SK-N-SH (cell line): ENCODE measurements around the gene CXCR3. TPM values are rescaled to one million over a fixed set of nuclear protein-coding genes. Genes with fewer than 3 reads are reported as not detected.
A peak's percentile ranks its signal among the peaks of the same experiment; 100 is the strongest.

ENCODE experiments used
- CTCF ChIA-PET: fragments of 300-600, 350-600 bp; formaldehyde crosslinking; extraction: SDS; loops from one replicate; lab custom pipeline; 2021; lab: Yijun Ruan, JAX
- POLR2A ChIA-PET: fragments of 350-600 bp; sonication (Branson Sonifier 250); formaldehyde crosslinking; extraction: SDS; loops from one replicate; lab custom pipeline; 2020; ENCODE audit warnings: antibody characterized with exemption, inconsistent platforms; lab: Yijun Ruan, JAX
- DNase-seq: peaks from one replicate; pipeline ENCODE4 v3.0.0; 2012
- H2AFZ ChIP-seq: fragments of 200-600 bp; sonication (generic); 2 replicates; pipeline ENCODE4 v1.8.1; 2016; ENCODE audit warnings: antibody characterized with exemption, mild to moderate bottlenecking, low read depth
- H3F3A ChIP-seq: fragments of 200-600 bp; sonication (generic); replicated peaks from 2 replicates; pipeline ENCODE3; 2016; ENCODE audit warnings: antibody characterized with exemption, mild to moderate bottlenecking; ENCODE audit not compliant: insufficient read depth
- H3K27ac ChIP-seq, 2 experiments: fragments of 200-500 bp in 1 of 2; fragments of 200-600 bp in 1 of 2; sonication (Bioruptor generic) in 1 of 2; sonication (generic), shearing (Covaris generic) in 1 of 2; 2 replicates each; pipeline versions ENCODE4 v1.5.1 to v1.6.1; 2014 to 2016; ENCODE audit warnings: low read depth in 2 of 2, inconsistent platforms in 1 of 2, low read length in 1 of 2, mild to moderate bottlenecking in 1 of 2, mixed read lengths in 1 of 2
- H3K27me3 ChIP-seq: fragments of 200-600 bp; sonication (generic), shearing (Covaris generic); 2 replicates; pipeline ENCODE4 v1.6.1; 2016; ENCODE audit warnings: mixed run types; ENCODE audit not compliant: insufficient read depth
- H3K36me3 ChIP-seq, 2 experiments: fragments of 200-500 bp in 1 of 2; fragments of 200-600 bp in 1 of 2; sonication (Bioruptor generic) in 1 of 2; sonication (generic) in 1 of 2; replicated peaks in 1 of 2; 2 replicates each; pipeline versions ENCODE3 to v1.5.1; 2014 to 2016; ENCODE audit warnings: low read length in 1 of 2, mild to moderate bottlenecking in 1 of 2; ENCODE audit not compliant: insufficient read depth in 2 of 2, control insufficient read depth in 1 of 2
- H3K4me1 ChIP-seq, 2 experiments: fragments of 200-500 bp in 1 of 2; fragments of 200-600 bp in 1 of 2; sonication (Bioruptor generic) in 1 of 2; sonication (generic), shearing (Covaris generic) in 1 of 2; 2 replicates each; pipeline versions ENCODE4 v1.5.1 to v1.6.1; 2014 to 2016; ENCODE audit warnings: low read depth in 1 of 2, low read length in 1 of 2, mixed run types in 1 of 2; ENCODE audit not compliant: insufficient read depth in 2 of 2, control insufficient read depth in 1 of 2
- H3K4me2 ChIP-seq: fragments of 200-600 bp; sonication (generic), shearing (Covaris generic); 2 replicates; pipeline ENCODE4 v1.6.1; 2017; ENCODE audit warnings: mixed run types
- H3K4me3 ChIP-seq, 2 experiments: fragments of 200-500 bp in 1 of 2; fragments of 200-600 bp in 1 of 2; sonication (Bioruptor generic) in 1 of 2; sonication (generic), shearing (Covaris generic) in 1 of 2; 2 replicates each; pipeline versions ENCODE4 v1.5.1 to v1.8.1; 2014 to 2016; ENCODE audit warnings: low read depth in 2 of 2, inconsistent platforms in 1 of 2, low read length in 1 of 2, mild to moderate bottlenecking in 1 of 2, mixed read lengths in 1 of 2, moderate library complexity in 1 of 2
- H3K79me2 ChIP-seq: fragments of 200-600 bp; sonication (generic); 2 replicates; pipeline ENCODE4 v1.8.1; 2017; ENCODE audit warnings: mild to moderate bottlenecking; ENCODE audit not compliant: insufficient read depth
- H3K9ac ChIP-seq: fragments of 200-600 bp; sonication (generic); 2 replicates; pipeline ENCODE4 v1.6.1; 2017; ENCODE audit warnings: mixed run types
- H3K9me2 ChIP-seq: fragments of 200-600 bp; sonication (generic); 2 replicates; pipeline ENCODE4 v1.6.1; 2017; ENCODE audit warnings: mixed run types
- H3K9me3 ChIP-seq: fragments of 200-600 bp; sonication (generic); 2 replicates; pipeline ENCODE4 v1.6.1; 2017; ENCODE audit warnings: mixed run types, mild to moderate bottlenecking, moderate library complexity
- H4K20me1 ChIP-seq: fragments of 200-600 bp; sonication (generic); 2 replicates; pipeline ENCODE4 v1.6.1; 2017; ENCODE audit warnings: mild to moderate bottlenecking, mixed run types; ENCODE audit not compliant: insufficient read depth
- CHD2 ChIP-seq: fragments of 150-350 bp; IDR thresholded peaks from 2 replicates; pipeline ENCODE4 v1.6.1; 2018; ENCODE audit warnings: low read length; ENCODE audit not compliant: partially characterized antibody
- EP300 ChIP-seq, 2 experiments: IDR thresholded peaks; 2 replicates each; pipeline versions ENCODE4 v1.4.0 to v1.6.1; 2012; ENCODE audit warnings: borderline replicate concordance in 1 of 2, low read depth in 1 of 2, low read length in 1 of 2
- EZH2phosphoT487 ChIP-seq: fragments of 200-600 bp; sonication (generic); IDR thresholded peaks from 2 replicates; pipeline ENCODE4 v1.6.1; 2017; ENCODE audit warnings: low read depth, mixed run types, mild to moderate bottlenecking, antibody characterized with exemption, moderate library complexity, borderline replicate concordance
- FOXJ3 ChIP-seq: sonication (generic); formaldehyde crosslinking; IDR thresholded peaks from 2 replicates; pipeline ENCODE4 v1.5.1; 2020; ENCODE audit warnings: mild to moderate bottlenecking, missing genetic modification reagents
- FOXM1 ChIP-seq: IDR thresholded peaks from 2 replicates; pipeline ENCODE4 v1.4.0; 2012; ENCODE audit warnings: low read depth, mild to moderate bottlenecking
- IRF3 ChIP-seq: fragments of 150-350 bp; IDR thresholded peaks from 2 replicates; pipeline ENCODE4 v1.6.1; 2016; ENCODE audit warnings: mild to moderate bottlenecking, low read depth, low read length
- NFIC ChIP-seq: IDR thresholded peaks from 2 replicates; pipeline ENCODE4 v1.4.0; 2012; ENCODE audit warnings: borderline replicate concordance
- RCOR1 ChIP-seq: fragments of 150-350 bp; IDR thresholded peaks from 2 replicates; pipeline ENCODE4 v1.6.1; 2017; ENCODE audit warnings: antibody characterized with exemption, low read length
- TCF12 ChIP-seq: IDR thresholded peaks from 2 replicates; pipeline ENCODE4 v1.4.0; 2012
- TEAD4 ChIP-seq: IDR thresholded peaks from 2 replicates; pipeline ENCODE4 v1.4.0; 2012; ENCODE audit warnings: mild to moderate bottlenecking, borderline replicate concordance; ENCODE audit not compliant: insufficient read depth
- USF1 ChIP-seq: IDR thresholded peaks from 2 replicates; pipeline ENCODE4 v1.4.0; 2012; ENCODE audit warnings: low read depth, borderline replicate concordance
- ZBTB33 ChIP-seq: IDR thresholded peaks from 2 replicates; pipeline ENCODE4 v1.4.0; 2012; ENCODE audit warnings: low read depth, borderline replicate concordance
- whole genome bisulfite sequencing: methylation state at CpG from one replicate; pipeline ENCODE4 v1.1.6; 2017; ENCODE audit warnings: low lambda C conversion rate; 5-methylcytosine and 5-hydroxymethylcytosine counted together
- polyA plus RNA-seq, 3 experiments: library from polyadenylated mRNA; depleted of rRNA; stranded (reverse); fragments of >200 nt; gene quantifications; 2 replicates each; pipeline ENCODE4 v1.2.3, GENCODE V29; 2012

Gene CXCR3
- polyA plus RNA-seq, 1 of the 3 experiments (the other 2 are of a cell fraction), result not detected

- Histone ChIP-seq H3K4me1 (0 out of 4 replicates have a peak, but pooled peaks cover 0 to 4% of the 10 kb centered on the region in 2 experiments), H3K27ac (no peak overlapping the region; a peak in 1 of 4 replicates), H3K9me2 (no peaks in the 10 kb centered on the region), H3K9ac (no peak overlapping the region), H3K79me2 (no peaks in the 10 kb centered on the region), H3K27me3 (no peaks in the 10 kb centered on the region), H3K4me3 (no peak overlapping the region), H4K20me1 (no peaks in the 10 kb centered on the region), H3F3A (no peaks in the 10 kb centered on the region), H3K36me3 (no peaks in the 10 kb centered on the region)
- ChIA-PET CTCF (no interaction called here), POLR2A (no interaction called here)
- TF ChIP-seq USF1 (no peak), IRF3 (no peak), TEAD4 (no peak)
- TF ChIP-seq, all 33 proteins: peak for 0
- no peak overlapping the region for H2AFZ ChIP-seq
- H3K9me3 ChIP-seq, result no peaks in the 10 kb centered on the region
- no peak for DNase-seq
- peak overlapping the region; percentile 69 for H3K4me2 ChIP-seq
- 30% methylated on average over 4 of the region's 4 CpGs for WGBS
Observed at GRCh38 chrX:71637848-71638247, 19.5 kb upstream of the CXCR3 start.

GRCh38 chrX:71637253-71637618 is 18.9 kb upstream of the CXCR3 start:
- no peaks in the 10 kb centered on the region for H3K36me3 ChIP-seq
- WGBS, result 47% methylated on average over 3 of the region's 3 CpGs
- no peak overlapping the region for H3K4me3 ChIP-seq
- ChIA-PET POLR2A (no interaction called here), CTCF (interaction anchor here (0.6 kb wide), 1 partner anchor 494 kb away, joined by 3 read pairs; no protein-coding TSS in a partner anchor)
- no peaks in the 10 kb centered on the region for H3K79me2 ChIP-seq
- no peak overlapping the region for H2AFZ ChIP-seq
- H4K20me1 ChIP-seq, result no peaks in the 10 kb centered on the region
- no peak overlapping the region for H3K9ac ChIP-seq
- H3K4me2 ChIP-seq, result no peak overlapping the region
- H3K4me1 ChIP-seq, result 0 out of 4 replicates have a peak, but pooled peaks cover 0 to 4% of the 10 kb centered on the region in 2 experiments
- H3K27ac ChIP-seq, result no peak overlapping the region
- no peaks in the 10 kb centered on the region for H3K9me2 ChIP-seq
- no peak for DNase-seq
- H3K9me3 ChIP-seq, result no peaks in the 10 kb centered on the region
- no peaks in the 10 kb centered on the region for H3F3A ChIP-seq
- no peaks in the 10 kb centered on the region for H3K27me3 ChIP-seq
- TF ChIP-seq ZBTB33, result no peak
- TF ChIP-seq IRF3, result no peak
- no peak for TF ChIP-seq CHD2
- TF ChIP-seq FOXM1, result no peak
- no peak for TF ChIP-seq NFIC
- no peak for TF ChIP-seq EP300 (IDR thresholded peaks at IDR 0.05; ENCODE audit: borderline replicate concordance in 1 of 2, low read depth in 1 of 2, low read length in 1 of 2)
- no peak for TF ChIP-seq RCOR1
- TF ChIP-seq TEAD4, result no peak
- no peak for TF ChIP-seq TCF12
- TF ChIP-seq FOXJ3 (CRISPR knock-in tag), result no peak
- no peak for TF ChIP-seq EZH2phosphoT487
